ENCODE measurements around the gene BMP6. TPM values are rescaled to one million over a fixed set of nuclear protein-coding genes. Genes with fewer than 3 reads are reported as not detected.

BMP6 gene
- total RNA-seq, 1 experiment from 2014 or later: 1.6 TPM

- TF ChIP-seq FOSL1 (IDR thresholded peaks at IDR 0.05; ENCODE audit: low read depth) (no peak), JUND (IDR thresholded peaks at IDR 0.05) (no peak), SP1 (IDR thresholded peaks at IDR 0.05; ENCODE audit: low read depth) (no peak), EGR1 (IDR thresholded peaks at IDR 0.05; ENCODE audit: low read depth) (no peak), ZFX (IDR thresholded peaks at IDR 0.05) (no peak), POLR2AphosphoS5 (IDR thresholded peaks at IDR 0.05; ENCODE audit: low read depth, low read length) (no peak)
Observed at GRCh38 chr6:7707787-7708186, 18.1 kb upstream of the BMP6 start (continued).

GRCh38 chr6:7719364-7719850 lies 6.5 kb upstream of the BMP6 start:
- ChIA-PET CTCF (interaction anchor here (1.7 kb wide), 1 partner anchor 340 kb away, joined by 4 read pairs; no protein-coding TSS in a partner anchor), RAD21 (ENCODE audit: low non-redundant PET in 1 of 2, low total read pairs in 2 of 2, uncharacterized antibody in 2 of 2, unreplicated experiment in 2 of 2) (no interaction called here), POLR2A (no interaction called here)
- ATAC-seq (no peak), DNase-seq (ENCODE audit: low read depth, low spot score) (no peak)
- intact Hi-C loops (cut with micrococcal nuclease): no loop called here
- Histone ChIP-seq H3K4me1 (ENCODE audit: control insufficient read depth in 1 of 2, insufficient read depth in 2 of 2, low read length in 2 of 2) (peaks cover 4 to 9% of the 10 kb centered on the region in 2 experiments; a peak in 3 of 4 replicates), H4K20me1 (ENCODE audit: insufficient read depth) (no peaks in the 10 kb centered on the region), H3K36me3 (ENCODE audit: control insufficient read depth in 1 of 2, insufficient read depth in 2 of 2, low read length in 2 of 2) (no peaks in the 10 kb centered on the region), H3K9me3 (ENCODE audit: control insufficient read depth in 1 of 2, insufficient read depth in 1 of 2, low read depth in 1 of 2, low read length in 2 of 2) (no peaks in the 10 kb centered on the region), H3K9me2 (ENCODE audit: insufficient read depth) (no peaks in the 10 kb centered on the region), H3K27me3 (ENCODE audit: insufficient read depth, low read length) (no peaks in the 10 kb centered on the region), H2AFZ (ENCODE audit: low read depth, low read length, poor library complexity, severe bottlenecking) (no peak overlapping the region), H3K9ac (ENCODE audit: low read length) (no peak overlapping the region), H3K4me2 (ENCODE audit: low read length) (no peak overlapping the region), H3K4me3 (replicated peaks in 1 of 2; ENCODE audit: low read depth in 1 of 2, low read length in 2 of 2) (no peak overlapping the region), H3K79me2 (ENCODE audit: insufficient read depth, low read length) (no peaks in the 10 kb centered on the region), H3K27ac (ENCODE audit: low read depth, low read length) (no peak overlapping the region)
- BruUV-seq (replicated peaks): no TSS peak
- no peak for TF ChIP-seq CBX3 (IDR thresholded peaks at IDR 0.05; ENCODE audit: low read depth)
- no peak for TF ChIP-seq FOSL1 (IDR thresholded peaks at IDR 0.05; ENCODE audit: low read depth)
- no peak for TF ChIP-seq REST (IDR thresholded peaks at IDR 0.05; ENCODE audit: low read depth)
- TF ChIP-seq EZH2phosphoT487 (IDR thresholded peaks at IDR 0.05; ENCODE audit: borderline replicate concordance): no peak
- no peak for TF ChIP-seq EGR1 (IDR thresholded peaks at IDR 0.05; ENCODE audit: low read depth)
- TF ChIP-seq SIN3A (IDR thresholded peaks at IDR 0.05; ENCODE audit: low read depth): no peak
- no peak for TF ChIP-seq POLR2A (IDR thresholded peaks at IDR 0.05; ENCODE audit: borderline replicate concordance, extremely low read depth, insufficient read depth, insufficient read length)
- no peak for TF ChIP-seq SP1 (IDR thresholded peaks at IDR 0.05; ENCODE audit: low read depth)
- no peak for TF ChIP-seq ZFX (IDR thresholded peaks at IDR 0.05)
- no peak for TF ChIP-seq JUND (IDR thresholded peaks at IDR 0.05)
- no peak for TF ChIP-seq YY1 (IDR thresholded peaks at IDR 0.05; ENCODE audit: extremely low read depth, insufficient replicate concordance, low read depth, low read length)
- no peak for TF ChIP-seq RAD21 (IDR thresholded peaks at IDR 0.05; ENCODE audit: low read depth)
- no peak for TF ChIP-seq ZBTB33 (IDR thresholded peaks at IDR 0.05; ENCODE audit: extremely low read depth, insufficient replicate concordance, low read length)
- no peak for TF ChIP-seq EZH2 (IDR thresholded peaks at IDR 0.05)
- no peak for TF ChIP-seq CEBPB (IDR thresholded peaks at IDR 0.05; ENCODE audit: low read depth)
- no peak for TF ChIP-seq TCF7L2 (IDR thresholded peaks at IDR 0.05; ENCODE audit: borderline replicate concordance, extremely low read depth, insufficient read depth, insufficient read length)
- TF ChIP-seq SRF (IDR thresholded peaks at IDR 0.05; ENCODE audit: low read depth): no peak
- no peak for TF ChIP-seq ZNF274 (IDR thresholded peaks at IDR 0.05; ENCODE audit: low read depth, low read length)
- TF ChIP-seq MAX (IDR thresholded peaks at IDR 0.05): no peak

Measured in HCT116 (cell line).